Central memory CD8-positive, alpha-beta T cell (primary cell): ENCODE measurements around the gene SV2B.
A peak's percentile ranks its signal among the peaks of the same experiment; 100 is the strongest.

Experiments
- ATAC-seq: fragments of 150-1000 bp; cut with Tn5 transposase; replicated peaks from 2 replicates; pipeline ENCODE4 v1.10.0; 2022; ENCODE audit warnings: mild to moderate bottlenecking, moderate FRiP score, moderate number of reproducible peaks; ENCODE audit not compliant: poor library complexity, severe bottlenecking; ENCODE audit errors: extremely low read depth
- DNase-seq, 2 donors: peaks; one replicate each; pipeline ENCODE4 v3.0.0; 2021; ENCODE audit warnings: low spot score in 2 of 2
- H3K27ac Mint-ChIP-seq: one replicate; pipeline ENCODE4 v1.8.0; 2022; ENCODE audit warnings: low read depth, mild to moderate bottlenecking, moderate library complexity, mixed read lengths
- H3K27me3 Mint-ChIP-seq: one replicate; pipeline ENCODE4 v1.8.0; 2022; ENCODE audit warnings: mixed read lengths
- H3K36me3 Mint-ChIP-seq: one replicate; pipeline ENCODE4 v1.8.0; 2022; ENCODE audit warnings: mild to moderate bottlenecking, moderate library complexity, mixed read lengths; ENCODE audit not compliant: insufficient read depth
- H3K4me1 Mint-ChIP-seq: one replicate; pipeline ENCODE4 v1.8.0; 2022; ENCODE audit warnings: mixed read lengths
- H3K4me3 Mint-ChIP-seq: one replicate; pipeline ENCODE4 v1.8.0; 2022; ENCODE audit warnings: mild to moderate bottlenecking, moderate library complexity, mixed read lengths
- H3K9me3 Mint-ChIP-seq: one replicate; pipeline ENCODE4 v1.8.0; 2022; ENCODE audit warnings: mixed read lengths

SV2B gene

GRCh38 chr15:91284758-91285466 lies 184.9 kb downstream of the SV2B start:
- Mint-ChIP-seq H3K36me3 (no peaks in the 10 kb centered on the region), H3K9me3 (no peaks in the 10 kb centered on the region), H3K27ac (no peak overlapping the region), H3K4me3 (no peak overlapping the region), H3K27me3 (peaks cover 42% of the 10 kb centered on the region), H3K4me1 (no peaks in the 10 kb centered on the region)
- ATAC-seq: no peak
- DNase-seq: no peak

- H3K27me3 Mint-ChIP-seq: peaks cover 33% of the 10 kb centered on the region
- no peak for ATAC-seq
- H3K36me3 Mint-ChIP-seq: no peaks in the 10 kb centered on the region
- no peak overlapping the region for H3K27ac Mint-ChIP-seq
- H3K9me3 Mint-ChIP-seq: no peaks in the 10 kb centered on the region
- no peaks in the 10 kb centered on the region for H3K4me1 Mint-ChIP-seq
- DNase-seq: no peak
- H3K4me3 Mint-ChIP-seq: no peak overlapping the region
Measured at GRCh38 chr15:91289324-91289723, 189.3 kb downstream of the SV2B start.

- DNase-seq (no peak), ATAC-seq (no peak)
- Mint-ChIP-seq H3K4me1 (no peaks in the 10 kb centered on the region), H3K4me3 (no peak overlapping the region), H3K36me3 (no peaks in the 10 kb centered on the region), H3K27ac (no peak overlapping the region), H3K27me3 (peaks cover 43% of the 10 kb centered on the region), H3K9me3 (no peaks in the 10 kb centered on the region)
Measured at GRCh38 chr15:91290553-91290952, 190.5 kb downstream of the SV2B start.

- DNase-seq (no peak), ATAC-seq (no peak)
- H3K4me1 Mint-ChIP-seq: no peaks in the 10 kb centered on the region
- H3K27me3 Mint-ChIP-seq: peaks cover 54% of the 10 kb centered on the region
- H3K4me3 Mint-ChIP-seq: no peak overlapping the region
- no peaks in the 10 kb centered on the region for H3K9me3 Mint-ChIP-seq
- no peaks in the 10 kb centered on the region for H3K36me3 Mint-ChIP-seq
- no peak overlapping the region for H3K27ac Mint-ChIP-seq
Measured at GRCh38 chr15:91291673-91292072, 191.6 kb downstream of the SV2B start.

GRCh38 chr15:91294344-91294743 lies 194.3 kb downstream of the SV2B start:
- no peak for ATAC-seq
- Mint-ChIP-seq H3K4me3 (no peak overlapping the region), H3K36me3 (no peaks in the 10 kb centered on the region), H3K27me3 (peaks cover 52% of the 10 kb centered on the region), H3K4me1 (no peaks in the 10 kb centered on the region), H3K9me3 (no peaks in the 10 kb centered on the region), H3K27ac (no peak overlapping the region)
- DNase-seq: no peak

GRCh38 chr15:91294795-91295194 lies 194.7 kb downstream of the SV2B start:
- no peak for DNase-seq
- no peaks in the 10 kb centered on the region for H3K4me1 Mint-ChIP-seq
- peaks cover 52% of the 10 kb centered on the region for H3K27me3 Mint-ChIP-seq
- H3K36me3 Mint-ChIP-seq: no peaks in the 10 kb centered on the region
- no peak overlapping the region for H3K27ac Mint-ChIP-seq
- H3K4me3 Mint-ChIP-seq: no peak overlapping the region
- no peaks in the 10 kb centered on the region for H3K9me3 Mint-ChIP-seq
- no peak for ATAC-seq

GRCh38 chr15:91298101-91298500 lies 198.0 kb downstream of the SV2B start:
- no peak for DNase-seq
- no peak for ATAC-seq
- peaks cover 5% of the 10 kb centered on the region for H3K4me1 Mint-ChIP-seq
- no peak overlapping the region for H3K27ac Mint-ChIP-seq
- no peaks in the 10 kb centered on the region for H3K9me3 Mint-ChIP-seq
- no peak overlapping the region for H3K4me3 Mint-ChIP-seq
- no peaks in the 10 kb centered on the region for H3K36me3 Mint-ChIP-seq
- peaks cover 63% of the 10 kb centered on the region for H3K27me3 Mint-ChIP-seq

GRCh38 chr15:91302588-91303439 lies 202.8 kb downstream of the SV2B start:
- Mint-ChIP-seq H3K36me3 (peaks cover 1% of the 10 kb centered on the region), H3K9me3 (no peaks in the 10 kb centered on the region), H3K4me3 (no peak overlapping the region), H3K27me3 (peaks cover 35% of the 10 kb centered on the region), H3K4me1 (peaks cover 41% of the 10 kb centered on the region), H3K27ac (no peak overlapping the region)
- DNase-seq (no peak), ATAC-seq (no peak)

- no peak overlapping the region for H3K4me3 Mint-ChIP-seq
- ATAC-seq (no peak), DNase-seq (no peak)
- peaks cover 28% of the 10 kb centered on the region for H3K27me3 Mint-ChIP-seq
- peaks cover 1% of the 10 kb centered on the region for H3K36me3 Mint-ChIP-seq
- no peak overlapping the region for H3K27ac Mint-ChIP-seq
- H3K9me3 Mint-ChIP-seq: no peaks in the 10 kb centered on the region
- peaks cover 51% of the 10 kb centered on the region for H3K4me1 Mint-ChIP-seq
Measured at GRCh38 chr15:91304210-91304609, 204.2 kb downstream of the SV2B start.

GRCh38 chr15:91304786-91305185 lies 204.7 kb downstream of the SV2B start:
- H3K27ac Mint-ChIP-seq: no peak overlapping the region
- H3K4me3 Mint-ChIP-seq: no peak overlapping the region
- peaks cover 57% of the 10 kb centered on the region for H3K4me1 Mint-ChIP-seq
- peaks cover 28% of the 10 kb centered on the region for H3K27me3 Mint-ChIP-seq
- peaks cover 1% of the 10 kb centered on the region for H3K36me3 Mint-ChIP-seq
- no peaks in the 10 kb centered on the region for H3K9me3 Mint-ChIP-seq
- no peak for ATAC-seq
- no peak for DNase-seq

- no peak for DNase-seq
Measured at GRCh38 chr15:91306144-91306543, 206.1 kb downstream of the SV2B start.

GRCh38 chr15:91307601-91308000 lies 207.5 kb downstream of the SV2B start:
- Mint-ChIP-seq H3K9me3 (no peaks in the 10 kb centered on the region), H3K36me3 (peaks cover 1% of the 10 kb centered on the region), H3K4me1 (peaks cover 74% of the 10 kb centered on the region), H3K27ac (no peak overlapping the region), H3K4me3 (no peak overlapping the region), H3K27me3 (peaks cover 17% of the 10 kb centered on the region)
- DNase-seq: no peak
- ATAC-seq: no peak

More at GRCh38 chr15:91306144-91306543, 206.1 kb downstream of the SV2B start:
- no peak for ATAC-seq
- H3K4me1 Mint-ChIP-seq: peaks cover 59% of the 10 kb centered on the region
- H3K4me3 Mint-ChIP-seq: no peak overlapping the region
- H3K27ac Mint-ChIP-seq: no peak overlapping the region
- H3K36me3 Mint-ChIP-seq: peaks cover 1% of the 10 kb centered on the region
- H3K27me3 Mint-ChIP-seq: peaks cover 17% of the 10 kb centered on the region
- H3K9me3 Mint-ChIP-seq: no peaks in the 10 kb centered on the region

- DNase-seq (no peak), ATAC-seq (peak; percentile 37)
- Mint-ChIP-seq H3K27me3 (peaks cover 17% of the 10 kb centered on the region), H3K36me3 (peaks cover 1% of the 10 kb centered on the region), H3K4me1 (peaks cover 75% of the 10 kb centered on the region), H3K27ac (no peak overlapping the region), H3K9me3 (no peaks in the 10 kb centered on the region), H3K4me3 (no peak overlapping the region)
Measured at GRCh38 chr15:91308199-91308598, 208.1 kb downstream of the SV2B start.
